CD14-positive monocyte (primary cell): Measurements from ENCODE around the gene ARHGEF7. TPM values are rescaled to one million over a fixed set of nuclear protein-coding genes. Genes with fewer than 3 reads are reported as not detected.
A peak's percentile ranks its signal among the peaks of the same experiment; 100 is the strongest.

Experiments
- DNase-seq, 3 donors: peaks; one replicate each; pipeline ENCODE4 v3.0.0-alpha.2; 2011 to 2022
- H2AFZ ChIP-seq: 2 replicates; pipeline ENCODE4 v1.6.0; 2012; ENCODE audit warnings: mild to moderate bottlenecking, low read depth, low read length, inconsistent platforms; ENCODE audit not compliant: insufficient read depth, poor library complexity, severe bottlenecking
- H3K27ac ChIP-seq, 2 donors: 1 replicate in 1 of 2; 2 replicates in 1 of 2; pipeline ENCODE4 v1.5.1; 2012 to 2013; ENCODE audit warnings: low read length in 2 of 2, control low read depth in 1 of 2, inconsistent platforms in 1 of 2, low read depth in 1 of 2, mild to moderate bottlenecking in 1 of 2
- H3K27me3 ChIP-seq, 2 donors: one replicate each; pipeline versions ENCODE4 v1.6.0 to v1.6.1; 2011 to 2013; ENCODE audit warnings: low read length in 2 of 2; ENCODE audit not compliant: control insufficient read depth in 2 of 2, insufficient read depth in 2 of 2
- H3K36me3 ChIP-seq, 2 donors: replicated peaks in 1 of 2; 1 replicate in 1 of 2; 2 replicates in 1 of 2; pipeline versions ENCODE4 v1.5.1 to v1.6.1; 2012 to 2013; ENCODE audit warnings: low read length in 2 of 2, control low read depth in 1 of 2, inconsistent platforms in 1 of 2, mild to moderate bottlenecking in 1 of 2; ENCODE audit not compliant: insufficient read depth in 2 of 2, control insufficient read depth in 1 of 2
- H3K4me1 ChIP-seq, 2 donors: 1 replicate in 1 of 2; 2 replicates in 1 of 2; pipeline versions ENCODE4 v1.5.1 to v1.6.1; 2012 to 2013; ENCODE audit warnings: low read length in 2 of 2, control low read depth in 1 of 2, inconsistent platforms in 1 of 2, mild to moderate bottlenecking in 1 of 2, moderate library complexity in 1 of 2; ENCODE audit not compliant: insufficient read depth in 2 of 2, control insufficient read depth in 1 of 2
- H3K4me2 ChIP-seq: replicated peaks from 2 replicates; pipeline ENCODE3; 2012; ENCODE audit warnings: low read length, moderate library complexity, mild to moderate bottlenecking; ENCODE audit not compliant: poor library complexity, severe bottlenecking; ENCODE audit errors: extremely low read depth
- H3K4me3 ChIP-seq, 3 experiments: fragments of 200-600 bp in 1 of 3; sonication (generic) in 1 of 3; replicated peaks in 1 of 3; 1 replicate in 2 of 3; 2 replicates in 1 of 3; pipeline ENCODE4 v1.5.1; 2011 to 2013; ENCODE audit warnings: low read length in 3 of 3, mild to moderate bottlenecking in 3 of 3, control low read depth in 2 of 3, low read depth in 2 of 3, inconsistent platforms in 1 of 3, moderate library complexity in 1 of 3
- H3K79me2 ChIP-seq: 2 replicates; pipeline ENCODE4 v1.6.0; 2012; ENCODE audit warnings: mild to moderate bottlenecking, control low read depth, inconsistent platforms, low read length, moderate library complexity; ENCODE audit not compliant: insufficient read depth
- H3K9ac ChIP-seq: 2 replicates; pipeline ENCODE4 v1.6.0; 2017; ENCODE audit warnings: low read length, mild to moderate bottlenecking; ENCODE audit not compliant: insufficient read depth, poor library complexity, severe bottlenecking
- H3K9me3 ChIP-seq, 2 donors: replicated peaks in 1 of 2; 1 replicate in 1 of 2; 2 replicates in 1 of 2; pipeline versions ENCODE4 v1.5.1 to v1.6.1; 2012 to 2013; ENCODE audit warnings: low read length in 2 of 2, control low read depth in 1 of 2; ENCODE audit not compliant: control insufficient read depth in 1 of 2, insufficient read depth in 1 of 2
- H4K20me1 ChIP-seq: 2 replicates; pipeline ENCODE4 v1.6.0; 2012; ENCODE audit warnings: mild to moderate bottlenecking, low read length, control low read depth, moderate library complexity; ENCODE audit not compliant: insufficient read depth
- H3K27ac Mint-ChIP-seq, 7 donors: one replicate each; pipeline ENCODE4 v1.8.0; 2020; ENCODE audit warnings: mild to moderate bottlenecking in 7 of 7, mixed read lengths in 7 of 7, moderate library complexity in 6 of 7, inconsistent platforms in 2 of 7
- H3K27me3 Mint-ChIP-seq, 3 donors: one replicate each; pipeline ENCODE4 v1.8.0; 2021 to 2022; ENCODE audit warnings: low read depth in 3 of 3, mild to moderate bottlenecking in 3 of 3, mixed read lengths in 3 of 3, moderate library complexity in 3 of 3, inconsistent platforms in 1 of 3
- H3K36me3 Mint-ChIP-seq, 2 donors: one replicate each; pipeline ENCODE4 v1.8.0; 2020; ENCODE audit warnings: mixed read lengths in 2 of 2, inconsistent platforms in 1 of 2, mild to moderate bottlenecking in 1 of 2
- H3K4me1 Mint-ChIP-seq: one replicate; pipeline ENCODE4 v1.8.0; 2020; ENCODE audit warnings: mild to moderate bottlenecking, mixed read lengths
- H3K4me3 Mint-ChIP-seq, 2 donors: one replicate each; pipeline ENCODE4 v1.8.0; 2020; ENCODE audit warnings: mild to moderate bottlenecking in 2 of 2, mixed read lengths in 2 of 2, moderate library complexity in 1 of 2
- H3K9me3 Mint-ChIP-seq, 7 donors: one replicate each; pipeline ENCODE4 v1.8.0; 2020 to 2022; ENCODE audit warnings: mixed read lengths in 7 of 7, mild to moderate bottlenecking in 6 of 7, moderate library complexity in 6 of 7, inconsistent platforms in 2 of 7
- CTCF ChIP-seq: fragments of 200-600 bp; IDR thresholded peaks from one replicate; pipeline ENCODE4 v1.8.0; 2022; ENCODE audit warnings: antibody characterized with exemption, mild to moderate bottlenecking
- WGBS: methylation state at CpG from one replicate; pipeline ENCODE4 v1.1.5; 2013; ENCODE audit warnings: missing lambda C conversion rate; ENCODE audit not compliant: insufficient coverage; 5-methylcytosine and 5-hydroxymethylcytosine counted together
- intact Hi-C, 2 donors: fragments of 100-400 bp; cut with micrococcal nuclease; formaldehyde crosslinking; loops; one replicate each; pipeline versions ENCODE4 v1.15.0 to v1.15.1; 2023
- polyA plus RNA-seq, 3 donors: library from polyadenylated mRNA; depleted of rRNA in 1 of 3; unstranded in 2 of 3; stranded (reverse) in 1 of 3; fragments of 300-500 nt in 2 of 3; fragments of >200 nt in 1 of 3; fragmentation: Illumina TruSeq in 2 of 3; gene quantifications; 1 replicate in 2 of 3; 2 replicates in 1 of 3; pipeline ENCODE4 v1.2.3, GENCODE V29; 2012 to 2021

ARHGEF7 gene
- polyA plus RNA-seq, 3 donors = 4.6 to 29.0 (median 6.1) TPM

DNA sequence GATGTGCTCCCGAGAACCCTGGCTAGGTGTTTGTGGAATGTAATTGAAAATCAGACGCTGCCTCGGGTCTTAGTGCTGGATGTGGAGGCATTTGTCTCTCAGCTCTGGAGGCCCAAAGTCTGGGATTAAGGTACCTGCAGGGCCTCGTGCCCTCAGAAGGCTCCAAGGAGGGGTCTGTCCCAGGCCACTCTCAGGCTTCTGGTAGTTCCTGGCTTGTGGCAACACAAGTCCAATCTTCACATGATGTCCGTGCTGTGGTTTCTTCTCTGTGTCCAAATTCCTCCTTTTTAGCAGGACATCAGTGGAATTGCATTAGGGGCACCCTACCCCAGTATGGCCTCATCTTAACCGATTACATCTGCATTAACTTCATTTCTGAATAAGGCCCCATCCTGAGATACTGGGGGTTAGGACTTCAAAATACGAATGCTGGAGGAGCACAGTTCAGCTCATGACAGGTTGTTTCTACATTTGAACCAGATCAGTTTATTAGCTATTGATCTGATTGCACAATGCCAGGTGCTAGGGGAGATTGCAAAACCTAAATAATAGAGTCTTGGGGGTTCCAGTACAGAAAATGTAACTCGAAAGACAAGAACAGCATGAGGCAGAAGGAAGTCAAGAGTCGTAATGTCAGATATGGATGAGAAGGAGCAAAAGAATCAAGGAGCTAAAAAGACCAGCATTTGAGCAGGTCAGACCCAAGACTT is 3.9 kb downstream of the ARHGEF7 start:
- Histone ChIP-seq H3K36me3 (no peaks in the 10 kb centered on the region), H2AFZ (no peak overlapping the region), H3K4me3 (no peak overlapping the region), H3K9me3 (peaks cover 0 to 6% of the 10 kb centered on the region in 2 donors), H3K27ac (no peak overlapping the region), H3K27me3 (peaks cover 32 to 43% of the 10 kb centered on the region in 2 donors), H3K4me2 (no peak overlapping the region), H4K20me1 (no peaks in the 10 kb centered on the region), H3K9ac (no peak overlapping the region), H3K79me2 (no peaks in the 10 kb centered on the region), H3K4me1 (peaks cover 3 to 6% of the 10 kb centered on the region in 2 donors)
- no peak overlapping the region for H3K27ac Mint-ChIP-seq
- peaks cover 11% of the 10 kb centered on the region for H3K4me1 Mint-ChIP-seq
- peaks cover 0 to 10% (median 5%) of the 10 kb centered on the region in 7 donors for H3K9me3 Mint-ChIP-seq
- H3K27me3 Mint-ChIP-seq = peaks cover 45 to 52% (median 51%) of the 10 kb centered on the region in 3 donors
- intact Hi-C loops = no loop called here
- TF ChIP-seq CTCF = no peak
- 98% methylated on average over 6 of the region's 9 CpGs for WGBS
- H3K36me3 Mint-ChIP-seq = peaks cover 3 to 7% of the 10 kb centered on the region in 2 donors
- DNase-seq = no peak
- peak overlapping the region in 1 of 2 donors; percentile 77 for H3K4me3 Mint-ChIP-seq

- Histone ChIP-seq H4K20me1 (no peaks in the 10 kb centered on the region), H3K9ac (no peak overlapping the region), H2AFZ (no peak overlapping the region), H3K27me3 (peaks cover 24 to 36% of the 10 kb centered on the region in 2 donors), H3K9me3 (no peaks in the 10 kb centered on the region), H3K79me2 (no peaks in the 10 kb centered on the region), H3K4me3 (no peak overlapping the region), H3K27ac (no peak overlapping the region), H3K4me1 (no peaks in the 10 kb centered on the region), H3K36me3 (no peaks in the 10 kb centered on the region), H3K4me2 (no peak overlapping the region)
- H3K36me3 Mint-ChIP-seq = peaks cover 3% of the 10 kb centered on the region in 2 donors
- intact Hi-C loops = no loop called here
- no peak for DNase-seq
- H3K4me3 Mint-ChIP-seq = no peak overlapping the region
- peaks cover 37 to 47% (median 47%) of the 10 kb centered on the region in 3 donors for H3K27me3 Mint-ChIP-seq
- no peak for TF ChIP-seq CTCF
- H3K27ac Mint-ChIP-seq = no peak overlapping the region
- H3K4me1 Mint-ChIP-seq = peaks cover 4% of the 10 kb centered on the region
- peaks cover 0 to 6% (median 5%) of the 10 kb centered on the region in 7 donors for H3K9me3 Mint-ChIP-seq
Observed at GRCh38 chr13:111119966-111120365, 4.9 kb downstream of the ARHGEF7 start.
